Subcutaneous adipose tissue (tissue), 4 donors: ENCODE data around the gene ACBD3. TPM values are rescaled to one million over a fixed set of nuclear protein-coding genes. Genes with fewer than 3 reads are reported as not detected.

Source experiments
- total RNA-seq, 4 donors: library from RNA; depleted of rRNA; stranded (reverse); fragments of >200 nt; gene quantifications; one replicate each; pipeline ENCODE4 v1.1.0, GENCODE V29; 2016
- TF ChIP-seq, protein P1 (sequence below): fragments of 450-650 bp; IDR thresholded peaks from one replicate; pipeline ENCODE4 v1.5.1; 2016; ENCODE audit warnings: low read depth, mild to moderate bottlenecking, control low read depth, antibody characterized with exemption, moderate library complexity

Gene ACBD3
- total RNA-seq, 4 donors from 2014 or later, result 40.1 to 56.6 (median 51.4) TPM

- TF ChIP-seq, protein P1, sequence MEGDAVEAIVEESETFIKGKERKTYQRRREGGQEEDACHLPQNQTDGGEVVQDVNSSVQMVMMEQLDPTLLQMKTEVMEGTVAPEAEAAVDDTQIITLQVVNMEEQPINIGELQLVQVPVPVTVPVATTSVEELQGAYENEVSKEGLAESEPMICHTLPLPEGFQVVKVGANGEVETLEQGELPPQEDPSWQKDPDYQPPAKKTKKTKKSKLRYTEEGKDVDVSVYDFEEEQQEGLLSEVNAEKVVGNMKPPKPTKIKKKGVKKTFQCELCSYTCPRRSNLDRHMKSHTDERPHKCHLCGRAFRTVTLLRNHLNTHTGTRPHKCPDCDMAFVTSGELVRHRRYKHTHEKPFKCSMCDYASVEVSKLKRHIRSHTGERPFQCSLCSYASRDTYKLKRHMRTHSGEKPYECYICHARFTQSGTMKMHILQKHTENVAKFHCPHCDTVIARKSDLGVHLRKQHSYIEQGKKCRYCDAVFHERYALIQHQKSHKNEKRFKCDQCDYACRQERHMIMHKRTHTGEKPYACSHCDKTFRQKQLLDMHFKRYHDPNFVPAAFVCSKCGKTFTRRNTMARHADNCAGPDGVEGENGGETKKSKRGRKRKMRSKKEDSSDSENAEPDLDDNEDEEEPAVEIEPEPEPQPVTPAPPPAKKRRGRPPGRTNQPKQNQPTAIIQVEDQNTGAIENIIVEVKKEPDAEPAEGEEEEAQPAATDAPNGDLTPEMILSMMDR, result no peak
These were observed 68.2 kb downstream of the ACBD3 start for GRCh38 chr1:226118357-226118756.

DNA sequence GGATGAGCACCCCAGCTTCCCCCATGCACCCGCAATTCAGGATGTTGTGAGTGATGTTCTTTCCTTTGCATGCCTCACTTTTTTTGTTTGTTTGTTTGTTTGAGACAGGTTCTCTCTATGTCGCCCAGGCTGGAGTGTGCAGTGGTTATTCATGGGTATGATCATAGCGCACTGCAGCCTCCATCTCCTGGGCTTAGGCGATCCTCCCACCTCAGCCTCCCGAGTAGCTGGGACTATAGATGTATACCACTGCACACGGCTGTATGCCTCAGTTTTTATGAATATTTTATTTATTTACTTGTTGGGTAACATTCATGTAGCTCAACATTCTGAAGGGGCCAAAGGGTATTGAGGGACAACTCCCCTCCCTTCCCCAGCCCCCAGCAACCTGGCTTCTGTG lies 69.2 kb downstream of the ACBD3 start:
- TF ChIP-seq, protein P1, result no peak

DNA sequence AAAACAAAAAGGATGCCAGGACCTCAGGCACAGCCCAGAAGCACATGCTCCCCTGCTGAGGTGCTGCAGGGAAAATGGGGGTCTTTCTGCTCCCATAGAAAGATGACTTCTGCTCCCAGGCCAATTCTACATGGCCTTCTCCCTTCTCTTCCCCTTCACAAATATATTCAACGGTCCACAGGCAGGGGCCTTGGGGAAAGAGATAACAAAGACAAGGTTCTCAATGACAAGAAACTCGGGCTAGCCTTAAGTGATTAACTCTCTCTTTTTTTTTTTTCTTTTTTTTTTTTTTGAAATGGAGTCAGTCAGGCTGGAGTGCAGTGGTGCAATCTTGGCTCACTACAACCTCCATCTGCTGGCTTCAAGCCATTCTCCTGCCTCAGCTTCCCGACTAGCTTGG lies 69.9 kb downstream of the ACBD3 start:
- TF ChIP-seq, protein P1, result no peak

- TF ChIP-seq, protein P1, result no peak
These were observed 73.9 kb downstream of the ACBD3 start for GRCh38 chr1:226112626-226113025.

DNA sequence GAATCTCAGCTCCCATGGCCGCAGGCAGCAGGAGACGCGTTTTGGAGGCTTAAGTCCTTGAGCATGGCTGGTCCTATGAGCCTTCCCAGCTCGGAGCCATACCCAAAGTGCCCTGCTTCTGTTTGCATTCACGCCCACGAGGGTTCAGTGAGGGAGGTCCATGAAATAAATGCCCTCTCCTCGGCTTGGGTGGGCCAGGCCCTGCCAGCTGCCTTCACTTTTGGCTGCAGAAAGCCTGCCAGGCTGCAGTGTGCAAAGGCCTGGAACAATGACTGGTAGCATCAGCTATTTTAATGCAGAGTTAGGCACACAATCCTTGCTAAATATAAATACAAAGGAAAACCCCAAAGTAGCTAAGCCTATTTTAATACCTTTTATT lies 74.7 kb downstream of the ACBD3 start:
- TF ChIP-seq, protein P1, result no peak

DNA sequence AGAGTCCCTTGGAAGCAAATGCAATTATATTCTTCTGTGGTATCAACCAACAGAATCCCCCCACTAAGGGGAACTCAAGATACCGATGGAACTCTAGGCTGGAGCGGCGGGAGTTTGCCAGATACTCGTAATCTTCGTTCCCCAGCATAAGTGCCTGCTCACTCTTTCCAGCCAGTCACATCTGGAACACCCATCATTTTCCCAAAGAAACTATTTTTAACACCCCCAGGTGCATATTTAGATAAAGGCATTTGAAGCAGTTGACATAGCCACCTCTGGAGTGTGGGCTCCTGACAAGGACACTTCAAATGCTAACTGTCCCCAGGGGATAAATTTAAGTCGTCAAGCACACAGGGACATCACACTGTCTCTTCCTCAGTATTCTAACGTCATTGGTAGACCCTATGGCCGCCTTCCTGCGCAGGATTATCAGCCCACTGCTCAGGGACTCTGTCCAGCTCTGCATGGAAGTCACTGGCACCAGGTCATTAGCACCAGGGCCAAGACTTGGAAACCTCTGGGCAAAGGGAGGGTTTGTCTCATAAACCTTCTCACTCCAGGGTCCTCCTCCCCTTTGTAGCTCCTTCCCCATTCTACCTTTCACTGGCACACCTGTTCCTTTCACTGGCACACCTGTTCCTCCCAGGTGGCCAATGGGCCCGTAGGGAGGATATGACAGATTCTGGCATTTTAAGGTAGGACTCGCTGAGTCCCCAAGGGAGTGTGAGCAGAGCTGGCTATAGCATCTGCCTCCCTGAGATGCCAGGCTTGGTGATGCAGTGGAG lies 75.3 kb downstream of the ACBD3 start:
- TF ChIP-seq, protein P1, result no peak

DNA sequence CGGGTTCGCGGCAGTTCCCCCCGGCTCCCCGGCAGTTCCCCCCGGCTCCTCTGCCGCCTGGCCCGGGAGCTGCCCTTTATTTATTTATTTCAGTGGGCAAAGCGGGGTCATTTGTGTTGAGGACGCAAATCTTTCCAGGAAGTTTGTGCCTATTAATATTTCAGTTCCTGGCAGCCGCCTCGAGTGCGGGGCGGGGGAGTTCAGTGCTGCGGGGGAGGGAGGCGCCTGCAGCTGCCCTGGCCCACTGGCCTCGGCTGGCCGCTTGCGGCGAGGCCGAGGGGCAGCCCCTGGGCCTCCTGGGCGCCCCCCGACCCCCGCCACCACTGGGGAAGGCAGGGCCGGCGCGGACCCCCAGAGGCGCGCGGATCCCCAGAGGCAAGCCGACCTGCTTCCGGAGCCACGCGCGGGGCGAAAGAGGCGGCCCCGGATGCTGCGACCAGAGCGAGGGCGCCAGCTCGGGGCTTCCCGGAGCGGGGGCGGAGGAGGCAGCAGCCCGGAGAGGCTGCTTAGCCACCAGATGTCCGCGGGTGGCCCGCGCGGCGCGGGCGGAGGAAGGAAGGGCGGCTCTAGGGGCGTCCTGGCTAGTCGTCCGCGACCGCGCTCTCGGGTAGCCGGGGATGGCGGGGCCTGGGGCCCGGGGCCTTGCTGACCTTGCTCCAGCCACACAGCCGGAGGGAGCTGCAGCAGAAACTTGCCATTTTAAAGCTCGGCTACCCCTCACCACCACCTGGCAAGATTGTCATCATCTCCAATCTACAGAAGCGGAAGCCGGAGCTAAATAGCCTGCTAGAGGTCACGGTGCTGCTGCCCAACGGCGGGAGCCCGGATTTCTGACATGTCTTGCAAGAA lies 76.1 kb downstream of the ACBD3 start:
- TF ChIP-seq, protein P1, result no peak
